Body of pancreas (tissue), 4 donors: ENCODE data around the gene INPP5B. TPM values are rescaled to one million over a fixed set of nuclear protein-coding genes. Genes with fewer than 3 reads are reported as not detected.
A peak's percentile ranks its signal among the peaks of the same experiment; 100 is the strongest.

Experiments
- ATAC-seq: fragments of 150-250 bp; one replicate; pipeline ENCODE4 v1.9.1; 2016
- DNase-seq, 4 donors: peaks; one replicate each; pipeline ENCODE4 v3.0.0-alpha.2; 2019
- H3K27ac ChIP-seq, 4 donors: fragments of 200-600 bp; sonication (generic); 1 replicate in 3 of 4; 2 replicates in 1 of 4; pipeline versions ENCODE4 v1.5.1 to v1.6.1; 2016 to 2019; ENCODE audit warnings: mild to moderate bottlenecking in 1 of 4, mixed read lengths in 1 of 4, moderate library complexity in 1 of 4
- H3K27me3 ChIP-seq, 2 donors: fragments of 200-600 bp; sonication (generic); one replicate each; pipeline ENCODE4 v1.6.0; 2016; ENCODE audit warnings: mild to moderate bottlenecking in 1 of 2
- H3K36me3 ChIP-seq, 2 donors: fragments of 200-600 bp; sonication (generic); replicated peaks in 1 of 2; 2 replicates each; pipeline ENCODE4 v1.5.1; 2016; ENCODE audit warnings: low read depth in 2 of 2; ENCODE audit not compliant: insufficient read depth in 1 of 2
- H3K4me1 ChIP-seq: fragments of 200-600 bp; sonication (generic); one replicate; pipeline ENCODE4 v1.6.0; 2016
- H3K4me3 ChIP-seq, 2 donors: fragments of 200-600 bp; sonication (generic); 1 replicate in 1 of 2; 2 replicates in 1 of 2; pipeline ENCODE4 v1.5.1; 2016 to 2019
- H3K9me3 ChIP-seq, 3 donors: fragments of 200-600 bp; sonication (generic); 1 replicate in 2 of 3; 2 replicates in 1 of 3; pipeline ENCODE4 v1.5.1; 2016
- POLR2A ChIP-seq, 3 donors: fragments of 450-650 bp; IDR thresholded peaks; one replicate each; pipeline ENCODE4 v1.6.1; 2016; ENCODE audit warnings: antibody characterized with exemption in 3 of 3, mild to moderate bottlenecking in 2 of 3
- WGBS, 2 donors: methylation state at CpG; one replicate each; pipeline ENCODE4 v1.1.5; 2017; 5-methylcytosine and 5-hydroxymethylcytosine counted together
- intact Hi-C: fragments of 100-400 bp; cut with DNase I; formaldehyde crosslinking; loops from one replicate; pipeline ENCODE4 v1.15.1; 2023
- total RNA-seq, 2 donors: library from RNA; depleted of rRNA; stranded (reverse); fragments of >200 nt; gene quantifications; one replicate each; pipeline ENCODE4 v1.1.0, GENCODE V29; 2016
- TF ChIP-seq, protein P1 (sequence below), 7 experiments: fragments of 450-650 bp in 4 of 7; fragments of 200-600 bp in 3 of 7; sonication (generic) in 3 of 7; IDR thresholded peaks; one replicate each; pipeline ENCODE4 v1.5.1; 2016 to 2019; ENCODE audit warnings: antibody characterized with exemption in 7 of 7

Gene INPP5B
- total RNA-seq = 10 to 100 TPM; 11.5 to 13.5 TPM

DNA sequence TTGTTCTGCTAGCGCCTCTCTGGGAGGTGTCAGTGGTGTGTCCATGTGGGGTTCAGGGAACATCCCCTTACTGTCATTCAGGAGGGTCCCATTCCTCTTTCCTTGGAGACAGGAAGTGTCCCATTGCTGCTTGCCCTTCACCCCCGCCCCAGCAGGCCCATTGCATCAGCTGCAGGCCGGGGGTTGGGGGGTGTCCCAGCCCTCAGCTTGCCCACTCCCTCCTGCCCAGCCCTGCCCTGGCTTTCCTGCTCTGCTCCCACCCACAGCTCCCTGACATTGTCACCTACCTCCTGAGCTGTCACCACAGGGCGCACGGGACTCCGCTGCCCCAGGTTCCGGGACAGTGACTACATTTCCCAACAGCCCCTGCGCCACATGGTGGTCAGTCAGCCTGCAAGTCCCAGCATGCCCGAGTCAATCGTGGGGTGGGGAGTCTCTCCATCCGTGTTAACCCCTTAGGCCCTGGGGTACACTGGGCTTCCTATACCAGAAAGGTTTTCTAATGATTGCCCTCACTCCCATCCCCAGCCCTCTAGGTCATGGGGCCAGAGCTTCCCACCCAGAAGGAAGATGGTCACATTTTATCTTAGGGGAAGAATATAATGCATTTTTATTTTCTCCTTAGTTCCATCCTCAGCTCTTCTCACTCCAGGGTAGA, at the start of gene INPP5B:
Gene INPP5B, minus strand, starts transcription at position 351 of the 658 bp plus-strand sequence. CDS start 745 bp downstream, outside the sequence.
- Histone ChIP-seq H3K4me1 (peaks cover 21% of the 10 kb centered on the region), H3K27me3 (no peaks in the 10 kb centered on the region), H3K9me3 (no peaks in the 10 kb centered on the region), H3K36me3 (peaks cover 0 to 2% of the 10 kb centered on the region in 2 donors), H3K27ac (peak within 1 kb of the TSS; percentile 49 to 83 (median 68)), H3K4me3 (peak within 1 kb of the TSS; percentile 41 to 45)
- DNase-seq (peak; percentile 85 to 91 (median 90)), ATAC-seq (peak; percentile 96)
- 0 to 1% methylated on average over 6 to 11 of the region's 11 CpGs for WGBS, 2 donors
- peak in 2 of 3 donors; percentile 53 to 54 for TF ChIP-seq POLR2A (IDR thresholded peaks at IDR 0.05)
- TF ChIP-seq, protein P1, sequence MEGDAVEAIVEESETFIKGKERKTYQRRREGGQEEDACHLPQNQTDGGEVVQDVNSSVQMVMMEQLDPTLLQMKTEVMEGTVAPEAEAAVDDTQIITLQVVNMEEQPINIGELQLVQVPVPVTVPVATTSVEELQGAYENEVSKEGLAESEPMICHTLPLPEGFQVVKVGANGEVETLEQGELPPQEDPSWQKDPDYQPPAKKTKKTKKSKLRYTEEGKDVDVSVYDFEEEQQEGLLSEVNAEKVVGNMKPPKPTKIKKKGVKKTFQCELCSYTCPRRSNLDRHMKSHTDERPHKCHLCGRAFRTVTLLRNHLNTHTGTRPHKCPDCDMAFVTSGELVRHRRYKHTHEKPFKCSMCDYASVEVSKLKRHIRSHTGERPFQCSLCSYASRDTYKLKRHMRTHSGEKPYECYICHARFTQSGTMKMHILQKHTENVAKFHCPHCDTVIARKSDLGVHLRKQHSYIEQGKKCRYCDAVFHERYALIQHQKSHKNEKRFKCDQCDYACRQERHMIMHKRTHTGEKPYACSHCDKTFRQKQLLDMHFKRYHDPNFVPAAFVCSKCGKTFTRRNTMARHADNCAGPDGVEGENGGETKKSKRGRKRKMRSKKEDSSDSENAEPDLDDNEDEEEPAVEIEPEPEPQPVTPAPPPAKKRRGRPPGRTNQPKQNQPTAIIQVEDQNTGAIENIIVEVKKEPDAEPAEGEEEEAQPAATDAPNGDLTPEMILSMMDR (IDR thresholded peaks at IDR 0.05) = peak in 3 of 7 experiments; percentile 2 to 38 (median 18)
- intact Hi-C loops = no loop called here

DNA sequence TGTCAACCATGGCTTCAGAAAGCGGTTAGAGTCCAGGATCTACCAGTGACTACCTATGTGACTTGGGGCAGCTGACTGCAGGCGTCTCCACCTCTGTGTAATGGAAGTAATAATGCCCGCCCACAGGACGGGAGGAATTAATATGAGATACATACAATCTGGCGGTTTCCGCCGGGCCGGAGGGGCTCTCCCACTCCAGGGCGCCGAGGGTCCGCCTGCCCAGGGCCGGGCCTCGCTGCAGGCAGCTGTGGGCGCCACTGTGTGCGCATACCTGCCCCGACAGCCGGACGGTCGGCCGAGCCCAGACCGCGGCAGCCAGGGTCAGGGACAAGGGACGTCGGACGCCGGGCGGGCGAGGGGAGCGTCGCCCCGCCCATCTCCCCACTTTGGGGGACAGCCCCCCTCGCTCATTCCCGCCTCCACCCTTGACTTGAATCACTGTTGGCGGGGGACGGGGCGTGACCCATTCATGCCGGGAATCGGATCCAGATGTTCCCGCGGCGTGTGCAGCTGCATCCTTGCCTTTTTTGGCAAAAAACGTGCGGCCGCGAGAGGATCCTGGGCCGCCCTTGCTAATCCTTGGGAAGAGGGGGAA, 49.0 kb upstream of the INPP5B start:
- Histone ChIP-seq H3K9me3 (no peaks in the 10 kb centered on the region), H3K4me1 (peaks cover 28% of the 10 kb centered on the region), H3K27ac (peak overlapping the region; percentile 54 to 80 (median 71)), H3K4me3 (peak overlapping the region in 1 of 2 donors; percentile 8), H3K27me3 (no peaks in the 10 kb centered on the region), H3K36me3 (no peaks in the 10 kb centered on the region)
- DNase-seq (peak; percentile 54 to 75 (median 65)), ATAC-seq (peak; percentile 69)
- intact Hi-C loops = no loop called here
- WGBS, 2 donors = 10% methylated on average over 13 to 45 of the region's 46 CpGs
- peak; percentile 18 to 73 (median 49) for TF ChIP-seq POLR2A (IDR thresholded peaks at IDR 0.05)
- TF ChIP-seq, protein P1 (IDR thresholded peaks at IDR 0.05) = no peak

DNA sequence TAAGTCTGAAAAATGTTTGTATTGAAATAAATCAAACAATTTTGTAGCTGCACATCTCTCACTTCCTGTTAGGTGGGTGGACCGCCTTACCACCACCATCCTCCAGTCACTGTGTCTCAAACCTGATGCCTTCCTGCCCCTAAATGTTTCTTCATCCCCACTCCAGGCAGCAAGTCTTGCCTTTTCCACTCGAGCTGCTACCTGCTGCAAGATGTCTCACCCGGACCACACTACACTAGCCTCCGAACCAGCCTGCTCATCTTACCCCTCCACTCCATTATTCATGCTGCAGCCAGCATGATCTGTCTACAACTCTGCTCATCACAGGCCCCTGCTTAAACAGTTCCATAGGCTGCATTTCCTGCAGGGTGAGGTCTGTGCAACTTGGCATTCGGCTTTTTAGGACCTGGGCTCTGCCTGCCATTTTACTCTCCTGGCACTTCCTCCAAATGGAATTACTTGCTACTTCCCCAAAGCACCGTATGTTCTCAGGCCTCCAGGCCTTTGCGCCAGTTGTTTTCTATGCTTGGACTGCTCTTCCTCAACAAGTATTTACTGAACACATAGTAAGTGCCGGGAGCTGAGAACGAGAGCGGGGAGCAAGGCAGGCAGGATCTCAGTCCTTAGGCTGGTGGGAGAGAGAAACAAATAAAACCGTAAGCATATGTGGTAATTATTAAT, 48.2 kb upstream of the INPP5B start:
- 64 to 70% methylated on average over 11 of the region's 11 CpGs for WGBS, 2 donors
- intact Hi-C loops = no loop called here
- TF ChIP-seq, protein P1 (IDR thresholded peaks at IDR 0.05) = no peak
- no peak for TF ChIP-seq POLR2A (IDR thresholded peaks at IDR 0.05)
- H3K4me1 ChIP-seq = peaks cover 21% of the 10 kb centered on the region
- no peaks in the 10 kb centered on the region for H3K9me3 ChIP-seq
- ATAC-seq = peak; percentile 1
- H3K36me3 ChIP-seq = no peaks in the 10 kb centered on the region
- no peak overlapping the region for H3K4me3 ChIP-seq
- DNase-seq = no peak
- H3K27me3 ChIP-seq = no peaks in the 10 kb centered on the region
- peak overlapping the region in 3 of 4 donors; percentile 48 to 80 (median 78) for H3K27ac ChIP-seq

DNA sequence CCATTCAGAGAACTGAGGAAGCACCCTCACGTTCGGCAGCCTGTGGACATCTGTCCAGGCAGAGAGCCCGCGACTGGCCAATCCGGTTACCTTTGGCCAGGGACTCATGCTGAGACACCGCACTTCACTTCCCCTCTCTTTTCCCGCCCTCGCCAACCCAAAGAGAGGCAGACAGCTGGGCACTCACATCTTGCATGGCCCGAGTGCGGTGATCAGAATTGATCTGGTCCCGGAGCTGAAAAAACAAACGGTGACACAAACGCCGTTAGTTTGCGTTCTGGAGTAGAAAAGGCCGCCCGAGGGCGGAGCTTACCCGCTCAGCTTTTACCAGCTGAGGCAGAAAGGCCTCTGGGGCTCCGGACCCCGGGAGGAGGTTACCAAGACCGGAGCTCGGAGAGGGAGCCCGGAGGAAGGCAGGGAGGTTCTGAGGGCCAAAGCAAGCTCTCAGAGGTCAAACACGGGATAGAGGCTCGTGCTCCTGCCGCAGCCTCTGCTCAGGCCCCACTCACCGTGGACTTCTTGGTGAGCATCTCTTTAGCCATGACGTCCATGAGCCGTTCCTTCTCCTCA, 42.6 kb upstream of the INPP5B start:
- no peaks in the 10 kb centered on the region for H3K4me1 ChIP-seq
- peak overlapping the region; percentile 40 to 84 (median 72) for H3K27ac ChIP-seq
- peak; percentile 11 for ATAC-seq
- peak overlapping the region; percentile 95 to 97 for H3K4me3 ChIP-seq
- peaks cover 0 to 9% of the 10 kb centered on the region in 2 donors for H3K36me3 ChIP-seq
- H3K9me3 ChIP-seq = no peaks in the 10 kb centered on the region
- no peaks in the 10 kb centered on the region for H3K27me3 ChIP-seq
- no peak for TF ChIP-seq POLR2A (IDR thresholded peaks at IDR 0.05)
- TF ChIP-seq, protein P1 (IDR thresholded peaks at IDR 0.05) = no peak
- DNase-seq = peak in 3 of 4 donors; percentile 35 to 45 (median 43)
- 0% methylated on average over 26 to 30 of the region's 30 CpGs for WGBS, 2 donors
- intact Hi-C loops = no loop called here
